K562 (cell line): Measurements from ENCODE around the gene ZC3H12C. TPM values are rescaled to one million over a fixed set of nuclear protein-coding genes. Genes with fewer than 3 reads are reported as not detected.

Experiments used
- ATAC-seq: fragments of 200-7000 bp; cut with Tn5 transposase; 3 replicates; pipeline ENCODE4 v1.9.1; 2020; ENCODE audit warnings: moderate library complexity
- BruUV-seq: library from RNA; stranded (reverse); fragments of 400-500 nt; replicated peaks from 2 replicates; lab custom pipeline; 2021; lab: Mats Ljungman, UMichigan
- CTCF ChIA-PET: fragments of 300-600 bp; formaldehyde crosslinking; extraction: SDS; loops from one replicate; lab custom pipeline; 2021; ENCODE audit warnings: low intra/inter-chr PET ratio; lab: Yijun Ruan, JAX
- POLR2A ChIA-PET: fragments of 300-600, 350-650 bp; sonication (Branson Sonifier 250); formaldehyde crosslinking; extraction: SDS; loops from one replicate; lab custom pipeline; 2021; ENCODE audit warnings: antibody characterized with exemption, inconsistent platforms; lab: Yijun Ruan, JAX
- DNase-seq, 4 experiments: peaks; one replicate each; pipeline versions ENCODE4 v3.0.0 to v3.0.0-alpha.2; 2011 to 2018; ENCODE audit warnings: low spot score in 3 of 4, mixed read lengths in 3 of 4; ENCODE audit errors: extremely low read depth in 1 of 4
- FAIRE-seq: peaks from 2 replicates; lab custom pipeline; 2011; peaks lifted over from hg19 to GRCh38; lab: Jason Lieb, UNC
- H2AFZ ChIP-seq: 2 replicates; pipeline ENCODE4 v1.6.0; 2011; ENCODE audit warnings: low read depth, low read length, control low read depth, inconsistent platforms
- H3K27ac ChIP-seq: fragments of 200-600 bp; 3 replicates; pipeline ENCODE4 v1.8.0; 2011; ENCODE audit warnings: low read depth, mild to moderate bottlenecking, control low read depth, inconsistent platforms, low read length, moderate library complexity, mixed read lengths; ENCODE audit errors: extremely low read depth
- H3K27me3 ChIP-seq, 2 experiments: fragments of 300-600 bp in 1 of 2; 2 replicates in 1 of 2; 3 replicates in 1 of 2; pipeline versions ENCODE4 v1.6.0 to v1.8.0; 2011; ENCODE audit warnings: inconsistent platforms in 2 of 2, low read length in 2 of 2, mild to moderate bottlenecking in 1 of 2, mixed read lengths in 1 of 2, moderate library complexity in 1 of 2; ENCODE audit not compliant: control insufficient read depth in 2 of 2, insufficient read depth in 2 of 2
- H3K36me3 ChIP-seq: fragments of 300-600 bp; 3 replicates; pipeline ENCODE4 v1.8.0; 2011; ENCODE audit warnings: mild to moderate bottlenecking, low read length, inconsistent platforms; ENCODE audit not compliant: control insufficient read depth, insufficient read depth
- H3K4me1 ChIP-seq, 2 experiments: fragments of 200-600 bp in 1 of 2; replicated peaks in 1 of 2; 2 replicates in 1 of 2; 3 replicates in 1 of 2; pipeline versions ENCODE4 v1.5.1 to v1.8.0; 2011; ENCODE audit warnings: inconsistent platforms in 2 of 2, low read length in 2 of 2, mild to moderate bottlenecking in 1 of 2, mixed read lengths in 1 of 2, moderate library complexity in 1 of 2; ENCODE audit not compliant: control insufficient read depth in 2 of 2, insufficient read depth in 2 of 2
- H3K4me2 ChIP-seq: 2 replicates; pipeline ENCODE4 v1.6.1; 2011; ENCODE audit warnings: low read length, control low read depth, inconsistent platforms, mixed read lengths; ENCODE audit not compliant: insufficient read depth
- H3K4me3 ChIP-seq: fragments of 200-600 bp; sonication (generic), shearing (Covaris generic); 2 replicates; pipeline ENCODE4 v1.5.1; 2016; ENCODE audit warnings: control low read depth, inconsistent platforms
- H3K79me2 ChIP-seq: fragments of 200-600 bp; 3 replicates; pipeline ENCODE4 v1.8.0; 2011; ENCODE audit warnings: low read length, inconsistent platforms; ENCODE audit not compliant: control insufficient read depth, insufficient read depth
- H3K9ac ChIP-seq, 2 experiments: 2 replicates each; pipeline versions ENCODE4 v1.6.0 to v1.6.1; 2011; ENCODE audit warnings: low read depth in 2 of 2, low read length in 2 of 2, control low read depth in 1 of 2, inconsistent platforms in 1 of 2, mild to moderate bottlenecking in 1 of 2, mixed read lengths in 1 of 2; ENCODE audit not compliant: insufficient read depth in 1 of 2
- H3K9me1 ChIP-seq: one replicate; pipeline ENCODE4 v1.6.0; 2011; ENCODE audit warnings: inconsistent platforms, mild to moderate bottlenecking, low read length, moderate library complexity; ENCODE audit not compliant: control insufficient read depth, insufficient read depth
- H3K9me3 ChIP-seq: replicated peaks from 2 replicates; pipeline ENCODE4 v1.5.1; 2011; ENCODE audit warnings: low read depth, low read length, inconsistent platforms; ENCODE audit not compliant: control insufficient read depth, insufficient read depth
- H4K20me1 ChIP-seq: replicated peaks from 2 replicates; pipeline ENCODE4 v1.6.1; 2011; ENCODE audit warnings: low read length, inconsistent platforms, mixed read lengths; ENCODE audit not compliant: control insufficient read depth, insufficient read depth
- ARHGAP35 ChIP-seq: fragments of 450-650 bp; IDR thresholded peaks from 2 replicates; pipeline ENCODE4 v1.6.1; 2018; ENCODE audit not compliant: partially characterized antibody
- HDAC6 ChIP-seq: IDR thresholded peaks from 2 replicates; pipeline ENCODE4 v1.6.1; 2012; ENCODE audit warnings: low read depth, mild to moderate bottlenecking, control low read depth, inconsistent platforms, low read length, moderate library complexity
- MAFK ChIP-seq: IDR thresholded peaks from 2 replicates; pipeline ENCODE4 v1.6.1; 2011; ENCODE audit warnings: low read length, improper control_type of control experiment
- MYBL2 ChIP-seq, 2 experiments: fragments of 450-650 bp in 1 of 2; sonication (generic) in 1 of 2; formaldehyde crosslinking in 1 of 2; IDR thresholded peaks; 2 replicates each; pipeline versions ENCODE4 v1.6.1 to v1.8.1; 2017 to 2022; ENCODE audit warnings: borderline replicate concordance in 1 of 2, inconsistent platforms in 1 of 2, low read depth in 1 of 2, mild to moderate bottlenecking in 1 of 2, missing genetic modification reagents in 1 of 2, moderate library complexity in 1 of 2
- POLR2AphosphoS2 ChIP-seq: IDR thresholded peaks from 2 replicates; pipeline ENCODE4 v1.6.1; 2012; ENCODE audit warnings: low read length, improper control_type of control experiment
- ZNF707 ChIP-seq: fragments of 250-450 bp; sonication (Bioruptor Pico); conservative IDR thresholded peaks from 2 replicates; pipeline ENCODE4 v1.8.0; 2022; ENCODE audit warnings: inconsistent platforms, mild to moderate bottlenecking, moderate library complexity
- ZZZ3 ChIP-seq: fragments of 450-650 bp; IDR thresholded peaks from 2 replicates; pipeline ENCODE4 v1.6.1; 2016; ENCODE audit warnings: antibody characterized with exemption, mild to moderate bottlenecking, moderate library complexity
- WGBS: fragments of 100-300 bp; shearing (Covaris generic); methylation state at CpG from one replicate; pipeline ENCODE4 v1.1.6; 2016; ENCODE audit warnings: low coverage, mixed read lengths; ENCODE audit not compliant: insufficient coverage; ENCODE audit errors: missing lambda C conversion rate; 5-methylcytosine and 5-hydroxymethylcytosine counted together
- in situ Hi-C: fragments of 300-500 bp; cut with MboI; formaldehyde crosslinking; loops from 4 replicates; pipeline ENCODE4 v1.15.0; 2018; ENCODE audit warnings: inconsistent platforms, mixed read lengths
- intact Hi-C: fragments of 100-400 bp; cut with micrococcal nuclease; formaldehyde crosslinking; loops from 2 replicates; pipeline ENCODE4 v1.14.2; 2022
- polyA plus RNA-seq, 8 experiments: library from polyadenylated mRNA; depleted of rRNA in 4 of 8; stranded (reverse) in 5 of 8; unstranded in 3 of 8; fragments of >200 nt; fragmentation: Nextera tagmentation in 2 of 8; fragmentation: Illumina TruSeq in 1 of 8; extraction: Ambion mirVana in 2 of 8; extraction: Trizol in 1 of 8; gene quantifications; 2 replicates each; pipeline versions ENCODE4 v1.2.1 to v1.2.3, GENCODE V29; 2011 to 2014; ENCODE audit warnings: inconsistent platforms in 1 of 8, missing spikeins in 1 of 8
- total RNA-seq, 7 experiments: library from RNA; depleted of rRNA in 6 of 7; stranded (reverse); fragments of >200 nt in 6 of 7; fragmentation: Illumina TruSeq in 2 of 7; extraction: Trizol in 2 of 7; gene quantifications; 2 replicates each; pipeline versions ENCODE4 v1.2.1 to v1.2.3, GENCODE V29; 2011 to 2021; ENCODE audit warnings: low replicate concordance in 1 of 7

ZC3H12C gene
- total and polyA plus RNA-seq, 9 of the 15 experiments (the other 6 are each of a cell fraction or from before 2014, with no cell fraction given), result 0.56 to 5.9 (median 3.3) TPM

- TF ChIP-seq MYBL2 (IDR thresholded peaks at IDR 0.05; ENCODE audit: low read depth), result no peak
- TF ChIP-seq MYBL2 (CRISPR knock-in tag; IDR thresholded peaks at IDR 0.05; ENCODE audit: borderline replicate concordance), result no peak
- no peak for TF ChIP-seq POLR2AphosphoS2
- no peak for TF ChIP-seq ARHGAP35
- no peak for TF ChIP-seq ZZZ3
- TF ChIP-seq MAFK, result no peak
- no peak for TF ChIP-seq HDAC6
- TF ChIP-seq ZNF707 (CRISPR knock-in tag), result no peak
- in situ Hi-C loops (no loop called here), intact Hi-C loops (no loop called here)
- Histone ChIP-seq H3K79me2 (no peaks in the 10 kb centered on the region), H3K4me1 (peaks cover 0 to 5% of the 10 kb centered on the region in 2 experiments; a peak in 2 of 5 replicates), H3K9me1 (no peaks in the 10 kb centered on the region), H3K36me3 (no peaks in the 10 kb centered on the region), H3K9ac (no peak overlapping the region), H3K4me2 (no peak overlapping the region), H4K20me1 (no peaks in the 10 kb centered on the region), H3K27ac (no peak overlapping the region), H3K9me3 (no peaks in the 10 kb centered on the region), H2AFZ (no peak overlapping the region), H3K27me3 (no peaks in the 10 kb centered on the region), H3K4me3 (no peak overlapping the region)
- FAIRE-seq, result no peak
- BruUV-seq, result no TSS peak
- ATAC-seq, result no peak
- POLR2A ChIA-PET, result no interaction called here
- DNase-seq, result no peak
- WGBS, result 27% methylated on average over 4 of the region's 4 CpGs
- CTCF ChIA-PET, result no interaction called here
Measured at GRCh38 chr11:110121204-110121603, 28.0 kb downstream of the ZC3H12C start.
